T-cell (primary cell): ENCODE measurements around the gene UBE2V1. TPM values are rescaled to one million over a fixed set of nuclear protein-coding genes. Genes with fewer than 3 reads are reported as not detected.
A peak's percentile ranks its signal among the peaks of the same experiment; 100 is the strongest.

Source experiments
- ATAC-seq, 4 experiments: fragments of 200-7000 bp in 3 of 4; fragments of 150-1000 bp in 1 of 4; cut with Tn5 transposase; replicated peaks in 1 of 4; 1 replicate in 3 of 4; 2 replicates in 1 of 4; pipeline ENCODE4 v1.10.0; 2021; ENCODE audit warnings: moderate library complexity in 3 of 4, mild to moderate bottlenecking in 2 of 4, moderate number of reproducible peaks in 1 of 4
- CTCF ChIA-PET, 2 donors: fragments of 300-600 bp; sonication (Branson Sonifier 250); formaldehyde crosslinking; loops; one replicate each; lab custom pipeline; 2022; ENCODE audit warnings: antibody characterized with exemption in 2 of 2; lab: Charles Lee
- POLR2A ChIA-PET, 2 donors: fragments of 300-600 bp; sonication (Branson Sonifier 250); formaldehyde crosslinking; loops; one replicate each; lab custom pipeline; 2022; ENCODE audit warnings: antibody characterized with exemption in 2 of 2; lab: Charles Lee
- DNase-seq, 35 experiments: peaks; one replicate each; pipeline versions ENCODE4 v3.0.0 to v3.0.0-alpha.2; 2013 to 2023
- H3K27ac ChIP-seq: one replicate; pipeline ENCODE4 v1.5.1; 2013; ENCODE audit warnings: low read length
- H3K27me3 ChIP-seq, 2 experiments: replicated peaks in 1 of 2; 1 replicate in 1 of 2; 2 replicates in 1 of 2; pipeline versions ENCODE4 v1.6.1 to v1.7.0; 2013; ENCODE audit warnings: low read length in 1 of 2, mixed read lengths in 1 of 2; ENCODE audit not compliant: control insufficient read depth in 2 of 2, insufficient read depth in 2 of 2; ENCODE audit errors: extremely low read depth in 1 of 2
- H3K36me3 ChIP-seq, 2 donors: 1 replicate in 1 of 2; 2 replicates in 1 of 2; pipeline versions ENCODE4 v1.6.1 to v1.7.0; 2013; ENCODE audit warnings: low read length in 1 of 2; ENCODE audit not compliant: control insufficient read depth in 2 of 2, insufficient read depth in 1 of 2; ENCODE audit errors: extremely low read depth in 1 of 2
- H3K4me1 ChIP-seq, 2 experiments: 1 replicate in 1 of 2; 2 replicates in 1 of 2; pipeline versions ENCODE4 v1.6.1 to v1.7.0; 2013; ENCODE audit warnings: low read length in 2 of 2, mixed read lengths in 1 of 2; ENCODE audit not compliant: insufficient read depth in 2 of 2, control insufficient read depth in 1 of 2; ENCODE audit errors: extremely low read depth in 1 of 2
- H3K4me3 ChIP-seq, 2 donors: 1 replicate in 1 of 2; 2 replicates in 1 of 2; pipeline versions ENCODE4 v1.5.1 to v1.7.0; 2013; ENCODE audit warnings: mild to moderate bottlenecking in 2 of 2, low read length in 1 of 2, moderate library complexity in 1 of 2; ENCODE audit not compliant: control insufficient read depth in 1 of 2; ENCODE audit errors: extremely low read depth in 1 of 2
- H3K9me3 ChIP-seq: 2 replicates; pipeline ENCODE4 v1.7.0; 2013
- H3K27ac Mint-ChIP-seq, 2 donors: one replicate each; pipeline ENCODE4 v1.8.0; 2020 to 2021; ENCODE audit warnings: mild to moderate bottlenecking in 2 of 2, mixed read lengths in 2 of 2
- H3K27me3 Mint-ChIP-seq, 2 donors: one replicate each; pipeline ENCODE4 v1.8.0; 2021 to 2022; ENCODE audit warnings: mixed read lengths in 2 of 2
- H3K36me3 Mint-ChIP-seq: one replicate; pipeline ENCODE4 v1.8.0; 2021; ENCODE audit warnings: mixed read lengths
- H3K4me1 Mint-ChIP-seq, 3 donors: one replicate each; pipeline ENCODE4 v1.8.0; 2020 to 2022; ENCODE audit warnings: mixed read lengths in 3 of 3, mild to moderate bottlenecking in 1 of 3
- H3K4me3 Mint-ChIP-seq, 3 donors: one replicate each; pipeline ENCODE4 v1.8.0; 2020 to 2022; ENCODE audit warnings: mild to moderate bottlenecking in 3 of 3, mixed read lengths in 3 of 3, moderate library complexity in 3 of 3
- H3K9me3 Mint-ChIP-seq, 3 donors: one replicate each; pipeline ENCODE4 v1.8.0; 2020 to 2022; ENCODE audit warnings: mixed read lengths in 3 of 3
- WGBS: methylation state at CpG from one replicate; pipeline ENCODE4 v1.1.5; 2013; ENCODE audit warnings: missing lambda C conversion rate; ENCODE audit not compliant: insufficient coverage; 5-methylcytosine and 5-hydroxymethylcytosine counted together
- total RNA-seq, 35 experiments: library from RNA in 6 of 35; stranded (reverse) in 6 of 35; fragments of 120-200 nt in 1 of 35; gene quantifications; one replicate each; pipeline versions ENCODE4 v1.2.1 to v1.2.4 and lab custom pipeline; 2013 to 2026

The UBE2V1 gene
- total RNA-seq, 5 donors from 2014 or later (not counting 1 experiment from before 2014, with no cell fraction given), result 107 to 194 (median 116) TPM

DNA sequence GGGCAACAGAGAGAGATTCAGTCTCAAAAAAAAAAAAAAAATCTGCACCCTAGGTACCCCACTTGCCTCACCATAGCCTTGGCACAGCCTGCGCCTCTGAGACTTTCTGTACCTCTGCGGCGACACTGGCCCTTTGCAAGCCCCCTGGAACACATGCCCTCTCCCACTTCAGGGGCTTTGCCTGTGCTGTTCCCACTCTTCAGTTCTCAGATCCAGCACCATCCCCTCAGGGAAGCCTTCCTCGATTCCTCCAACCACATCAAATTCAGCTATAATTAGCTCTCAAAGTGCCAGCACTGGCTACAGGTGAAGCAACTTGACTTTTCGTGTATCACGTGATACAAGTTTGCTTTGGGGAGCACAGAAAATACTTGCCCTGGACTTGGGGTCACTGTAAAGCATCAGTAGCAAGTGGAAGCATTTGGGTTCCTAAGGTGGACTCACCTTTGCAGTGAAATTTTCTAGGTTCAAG is 2.1 kb upstream of the UBE2V1 start:
- Mint-ChIP-seq H3K9me3 (no peaks in the 10 kb centered on the region), H3K4me3 (peak overlapping the region; percentile 82 to 94 (median 86)), H3K27me3 (no peaks in the 10 kb centered on the region), H3K4me1 (peaks cover 58 to 62% (median 59%) of the 10 kb centered on the region in 3 donors), H3K27ac (peak overlapping the region; percentile 91 to 94), H3K36me3 (no peaks in the 10 kb centered on the region)
- no peaks in the 10 kb centered on the region for H3K9me3 ChIP-seq
- no peak for DNase-seq
- CTCF ChIA-PET, result interaction anchor here in 1 of 2 donors (0.6 to 2.0 kb wide), 12 partner anchors 10 to 396 kb away, joined by 3 to 16 read pairs (median 6); partner anchors contain the start of gene PEDS1
- no peaks in the 10 kb centered on the region for H3K27me3 ChIP-seq
- peak overlapping the region; percentile 54 for H3K27ac ChIP-seq
- no peak for ATAC-seq
- WGBS, result 66% methylated on average over 6 of the region's 6 CpGs
- POLR2A ChIA-PET, result interaction anchor here (0.6 to 1.2 kb wide), 5 partner anchors 39 to 817 kb away, joined by 3 to 6 read pairs (median 4); no protein-coding TSS in a partner anchor
- peaks cover 37 to 50% of the 10 kb centered on the region in 2 experiments for H3K4me1 ChIP-seq
- peak overlapping the region; percentile 47 to 55 for H3K4me3 ChIP-seq
- H3K36me3 ChIP-seq, result no peaks in the 10 kb centered on the region

DNA sequence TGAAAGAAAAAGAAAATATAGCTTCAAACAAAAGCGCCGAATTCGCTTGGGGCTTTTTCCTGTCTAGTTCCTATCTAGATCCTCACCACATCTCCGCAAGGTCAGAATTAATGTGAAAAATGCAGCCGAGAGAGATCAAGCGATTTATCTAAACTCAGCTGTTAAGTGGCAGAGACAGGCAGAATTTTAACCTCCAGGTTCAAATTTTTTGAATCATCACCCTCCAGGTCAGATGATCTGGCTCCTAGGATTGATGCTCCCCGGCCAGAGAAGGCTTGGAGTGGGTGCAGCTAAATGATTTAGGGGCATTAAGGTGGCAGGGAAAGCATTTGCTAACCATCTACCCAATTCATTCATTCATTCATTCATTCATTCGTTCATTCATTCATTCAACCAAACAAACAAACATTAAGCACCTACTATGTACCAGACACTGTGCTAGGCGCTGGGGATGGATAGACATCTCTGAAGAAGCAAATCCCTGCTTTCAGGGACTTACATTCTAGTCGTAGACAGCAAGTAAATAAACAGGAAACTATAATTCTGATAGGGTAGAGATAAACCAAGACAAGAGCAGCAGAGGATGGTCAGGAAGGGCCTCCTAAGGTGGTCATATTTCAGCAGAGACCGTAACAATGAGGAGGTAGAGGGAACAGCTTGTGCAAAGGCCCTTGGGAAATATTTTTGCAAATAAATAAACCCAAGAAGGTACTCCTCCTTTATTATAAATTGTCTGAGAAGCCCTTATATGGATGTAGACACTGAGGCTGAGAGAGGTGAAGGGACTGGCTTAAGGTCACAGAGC is 672 bp upstream of the UBE2V1 start:
- Histone ChIP-seq H3K9me3 (no peaks in the 10 kb centered on the region), H3K4me1 (peaks cover 42 to 64% of the 10 kb centered on the region in 2 experiments), H3K4me3 (peak overlapping the region; percentile 81 to 86), H3K36me3 (peaks cover 0 to 3% of the 10 kb centered on the region in 2 donors), H3K27me3 (no peaks in the 10 kb centered on the region), H3K27ac (peak overlapping the region; percentile 91)
- Mint-ChIP-seq H3K36me3 (no peaks in the 10 kb centered on the region), H3K27me3 (no peaks in the 10 kb centered on the region), H3K4me1 (peaks cover 72 to 76% (median 73%) of the 10 kb centered on the region in 3 donors), H3K27ac (peak overlapping the region; percentile 95 to 97), H3K4me3 (peak overlapping the region; percentile 94 to 97 (median 96)), H3K9me3 (no peaks in the 10 kb centered on the region)
- 0% methylated on average over 3 of the region's 11 CpGs for WGBS
- DNase-seq (no peak), ATAC-seq (no peak)
- POLR2A ChIA-PET, result interaction anchor here in 1 of 2 donors (0.6 kb wide), 1 partner anchor 14 kb away, joined by 7 read pairs; no protein-coding TSS in a partner anchor
- CTCF ChIA-PET, result interaction anchor here in 1 of 2 donors (0.6 to 1.9 kb wide), 4 partner anchors 8 to 40 kb away, joined by 3 to 9 read pairs (median 5); partner anchors contain the start of gene PEDS1

DNA sequence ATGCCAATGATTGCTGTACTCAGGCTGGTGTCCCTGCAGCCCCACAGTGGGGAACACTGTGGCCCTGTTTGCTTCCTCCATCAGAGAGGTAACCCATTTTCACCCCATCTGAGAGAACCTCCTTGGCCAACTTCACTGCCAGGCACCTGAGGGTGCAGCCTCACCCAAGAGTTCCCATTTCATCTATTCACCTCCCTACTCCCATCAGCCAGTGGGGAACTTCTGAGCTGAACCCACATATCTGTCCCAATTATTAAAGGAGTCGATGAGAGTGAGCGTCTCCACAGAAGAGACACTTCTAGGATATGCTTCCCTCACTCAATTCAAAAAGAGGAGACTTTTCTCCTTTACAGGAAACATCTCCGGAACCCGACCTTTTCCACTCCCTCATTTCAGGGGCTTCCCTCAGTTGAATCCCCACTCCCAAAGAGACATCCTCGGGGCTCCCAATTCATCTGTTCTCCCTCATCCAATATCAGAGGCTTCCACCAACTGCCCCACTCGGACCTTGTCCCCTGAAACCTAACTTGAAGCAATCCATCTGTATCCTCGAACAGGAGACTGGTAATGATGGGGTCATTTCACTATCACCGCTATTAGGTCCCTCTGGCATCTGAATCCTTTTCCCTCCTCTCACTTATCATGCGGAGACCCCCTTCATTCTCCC is 988 bp downstream of the UBE2V1 start:
- Histone ChIP-seq H3K36me3 (peaks cover 3 to 4% of the 10 kb centered on the region in 2 donors), H3K4me1 (peaks cover 43 to 78% of the 10 kb centered on the region in 2 experiments), H3K27ac (peak overlapping the region; percentile 86), H3K27me3 (no peaks in the 10 kb centered on the region), H3K4me3 (peak overlapping the region; percentile 81 to 86), H3K9me3 (no peaks in the 10 kb centered on the region)
- H3K4me3 Mint-ChIP-seq, result peak overlapping the region; percentile 94 to 97 (median 96)
- CTCF ChIA-PET, result interaction anchor here in 1 of 2 donors (1.4 to 1.9 kb wide), 3 partner anchors 9 to 42 kb away, joined by 4 to 9 read pairs (median 6); partner anchors contain the start of gene PEDS1
- peak overlapping the region; percentile 93 to 97 for H3K27ac Mint-ChIP-seq
- POLR2A ChIA-PET, result interaction anchor here in 1 of 2 donors (0.7 kb wide), 1 partner anchor 43 kb away, joined by 3 read pairs; no protein-coding TSS in a partner anchor
- no peaks in the 10 kb centered on the region for H3K9me3 Mint-ChIP-seq
- peaks cover 87 to 90% (median 89%) of the 10 kb centered on the region in 3 donors for H3K4me1 Mint-ChIP-seq
- no peaks in the 10 kb centered on the region for H3K36me3 Mint-ChIP-seq
- no peaks in the 10 kb centered on the region for H3K27me3 Mint-ChIP-seq
- no peak for DNase-seq
- ATAC-seq, result no peak
- 8% methylated on average over 8 of the region's 9 CpGs for WGBS

DNA sequence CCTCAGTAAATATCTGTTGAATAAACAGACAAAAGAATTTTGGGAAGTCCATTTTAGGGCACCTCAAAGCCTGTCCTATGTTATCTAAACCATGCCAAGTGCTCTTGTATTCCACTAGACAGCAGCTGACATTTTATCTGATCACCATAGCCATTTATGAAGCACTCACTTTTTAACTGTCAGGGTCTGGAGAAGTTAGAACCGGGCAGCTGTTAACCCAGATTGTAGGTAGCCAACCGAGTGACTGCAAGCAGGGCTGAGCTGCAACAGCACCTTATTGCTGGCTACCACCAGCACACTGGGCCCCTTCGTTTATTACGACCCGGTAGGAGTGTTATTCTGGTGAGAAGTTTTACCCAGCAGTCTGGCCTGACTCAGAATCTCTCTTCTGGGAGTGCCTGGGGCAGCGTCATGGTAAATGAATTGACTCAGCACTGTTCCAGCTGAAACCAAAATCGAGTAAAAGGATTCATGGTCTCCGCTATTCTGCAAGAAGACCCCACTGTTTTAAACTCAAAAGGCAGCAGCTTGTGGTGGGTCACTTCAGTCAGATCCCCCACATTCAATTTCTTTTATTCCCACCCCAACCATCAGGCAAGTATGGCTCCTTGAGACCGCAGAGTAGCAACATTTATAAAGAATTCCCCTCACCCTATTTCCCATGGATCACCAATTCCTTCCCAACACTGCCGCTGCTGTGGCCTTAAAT is 1.7 kb downstream of the UBE2V1 start:
- Histone ChIP-seq H3K36me3 (peaks cover 4 to 5% of the 10 kb centered on the region in 2 donors), H3K4me3 (peak overlapping the region; percentile 81 to 86), H3K4me1 (peaks cover 43 to 81% of the 10 kb centered on the region in 2 experiments), H3K27me3 (no peaks in the 10 kb centered on the region), H3K27ac (peak overlapping the region; percentile 86), H3K9me3 (no peaks in the 10 kb centered on the region)
- Mint-ChIP-seq H3K27ac (peak overlapping the region; percentile 93 to 97), H3K36me3 (no peaks in the 10 kb centered on the region), H3K4me1 (peaks cover 91 to 94% (median 93%) of the 10 kb centered on the region in 3 donors), H3K27me3 (no peaks in the 10 kb centered on the region), H3K9me3 (no peaks in the 10 kb centered on the region), H3K4me3 (peak overlapping the region; percentile 94 to 97 (median 96))
- ATAC-seq (no peak), DNase-seq (no peak)
- ChIA-PET POLR2A (no interaction called here), CTCF (interaction anchor here (0.5 to 2.5 kb wide), 4 partner anchors 9 to 1110 kb away, joined by 5 to 6 read pairs (median 6); no protein-coding TSS in a partner anchor)
- WGBS, result 34% methylated on average over 8 of the region's 10 CpGs

DNA sequence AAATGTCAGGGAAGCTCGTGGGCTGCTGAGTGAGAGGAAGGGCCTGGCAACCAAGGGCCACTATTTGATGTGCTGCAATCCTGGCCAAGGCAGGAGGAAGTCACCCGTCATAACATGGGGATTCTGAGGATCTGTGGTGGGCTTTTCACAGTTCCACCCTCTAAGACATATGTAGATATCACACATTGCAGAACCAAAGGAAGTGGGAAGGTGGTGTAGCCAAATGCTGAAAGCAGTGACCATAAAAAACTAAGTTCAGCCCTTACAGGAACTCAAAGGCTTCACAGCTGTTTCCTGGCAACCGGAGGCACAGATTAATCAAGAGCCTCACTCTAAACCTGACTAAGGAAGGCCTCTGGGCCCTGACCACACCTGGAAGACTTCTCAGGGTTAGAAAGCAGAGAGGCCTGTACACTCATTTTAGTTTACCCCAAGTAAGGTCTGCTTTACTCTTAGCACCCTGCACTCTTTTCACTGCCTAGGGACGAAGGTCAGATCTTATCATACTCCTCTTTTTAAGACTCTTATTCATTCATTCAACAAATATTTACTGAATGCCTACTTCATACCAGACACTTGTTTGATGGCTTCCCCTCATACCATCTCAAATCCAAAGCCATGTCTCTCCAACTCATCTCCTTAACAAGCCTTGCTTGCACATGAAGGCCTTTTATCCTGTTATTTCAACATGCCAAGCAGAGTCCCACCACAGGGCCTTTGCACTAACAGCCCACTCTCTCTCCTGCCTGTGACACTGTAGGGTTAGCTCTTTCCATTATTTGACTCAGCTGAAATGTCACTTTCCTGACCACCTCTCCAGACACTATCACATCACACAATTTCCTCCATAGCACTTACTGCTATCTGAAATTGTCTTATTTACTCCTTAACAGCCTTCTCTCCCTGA is 2.6 kb downstream of the UBE2V1 start:
- Mint-ChIP-seq H3K4me3 (peak overlapping the region; percentile 94 to 97 (median 96)), H3K9me3 (no peaks in the 10 kb centered on the region), H3K27ac (peak overlapping the region; percentile 81 to 97), H3K27me3 (no peaks in the 10 kb centered on the region), H3K4me1 (peaks cover 89 to 94% (median 91%) of the 10 kb centered on the region in 3 donors), H3K36me3 (no peaks in the 10 kb centered on the region)
- peak overlapping the region in 1 of 2 donors; percentile 3 for H3K4me3 ChIP-seq
- CTCF ChIA-PET, result interaction anchor here (0.6 to 2.5 kb wide), 9 partner anchors 10 to 1109 kb away, joined by 3 to 6 read pairs (median 5); no protein-coding TSS in a partner anchor
- no peaks in the 10 kb centered on the region for H3K27me3 ChIP-seq
- peak in 3 of 4 experiments; percentile 1 to 16 (median 13) for ATAC-seq
- H3K4me1 ChIP-seq, result peaks cover 42 to 83% of the 10 kb centered on the region in 2 experiments
- H3K36me3 ChIP-seq, result peaks cover 4 to 6% of the 10 kb centered on the region in 2 donors
- POLR2A ChIA-PET, result interaction anchor here in 1 of 2 donors (0.6 kb wide), 1 partner anchor 11 kb away, joined by 4 read pairs; no protein-coding TSS in a partner anchor
- DNase-seq, result peak in 30 of 35 experiments; percentile 22 to 76 (median 48)
- WGBS, result 3% methylated on average over 2 of the region's 4 CpGs
- peak overlapping the region; percentile 86 for H3K27ac ChIP-seq
- H3K9me3 ChIP-seq, result no peaks in the 10 kb centered on the region
